Tibial nerve (tissue), 4 donors: Measurements from ENCODE around the gene ZNF705A.

Source experiments
- EP300 ChIP-seq, 2 donors: sonication (generic); formaldehyde crosslinking; IDR thresholded peaks; one replicate each; pipeline ENCODE4 v1.6.1; 2017; ENCODE audit warnings: antibody characterized with exemption in 2 of 2, mild to moderate bottlenecking in 1 of 2
- POLR2A ChIP-seq, 2 donors: fragments of 450-650 bp; IDR thresholded peaks; one replicate each; pipeline ENCODE4 v1.6.1; 2017; ENCODE audit warnings: antibody characterized with exemption in 2 of 2, mild to moderate bottlenecking in 2 of 2, moderate library complexity in 2 of 2
- TF ChIP-seq, protein P1 (sequence below), 5 experiments: fragments of 200-600 bp in 3 of 5; fragments of 450-650 bp in 2 of 5; sonication (generic) in 3 of 5; IDR thresholded peaks; one replicate each; pipeline ENCODE4 v1.5.1; 2016 to 2019; ENCODE audit warnings: antibody characterized with exemption in 5 of 5, mild to moderate bottlenecking in 3 of 5, moderate library complexity in 2 of 5

DNA sequence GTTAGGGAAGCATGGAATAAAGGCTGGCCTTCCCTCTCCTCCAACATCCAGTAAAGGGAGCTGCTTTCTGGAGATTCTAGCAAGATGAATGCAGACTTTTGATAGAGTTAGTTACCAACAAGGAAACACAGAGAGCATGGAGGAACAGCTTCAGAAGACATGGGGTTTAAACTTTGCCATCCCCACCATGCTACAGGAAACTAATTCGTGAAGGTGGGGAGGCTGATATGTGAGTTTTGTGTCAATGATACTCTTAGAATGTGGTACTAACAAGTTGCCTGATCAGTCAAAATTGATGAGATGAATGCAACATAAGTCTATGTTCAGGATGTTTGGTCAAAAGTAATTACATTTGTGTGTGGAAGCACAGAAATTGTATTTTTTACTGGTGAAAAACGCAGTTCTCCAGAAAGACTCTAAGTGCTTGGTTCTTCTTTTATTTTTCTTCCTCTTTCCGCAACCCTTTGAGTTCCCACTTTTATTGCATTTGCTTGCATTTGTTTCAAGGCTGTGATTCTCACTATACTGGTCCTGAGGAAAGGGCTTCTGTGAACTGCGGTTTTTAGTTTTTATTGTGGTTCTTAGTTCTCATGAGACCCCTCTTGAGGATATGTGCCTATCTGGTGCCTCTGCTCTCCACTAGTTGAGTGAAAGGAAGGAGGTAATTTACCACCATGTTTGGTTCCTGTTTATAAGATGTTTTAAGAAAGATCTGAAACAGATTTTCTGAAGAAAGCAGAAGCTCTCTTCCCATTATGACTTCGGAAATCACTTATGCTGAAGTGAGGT, 33.5 kb upstream of the ZNF705A start, which contains the start of gene CLEC4A:
- TF ChIP-seq, protein P1, sequence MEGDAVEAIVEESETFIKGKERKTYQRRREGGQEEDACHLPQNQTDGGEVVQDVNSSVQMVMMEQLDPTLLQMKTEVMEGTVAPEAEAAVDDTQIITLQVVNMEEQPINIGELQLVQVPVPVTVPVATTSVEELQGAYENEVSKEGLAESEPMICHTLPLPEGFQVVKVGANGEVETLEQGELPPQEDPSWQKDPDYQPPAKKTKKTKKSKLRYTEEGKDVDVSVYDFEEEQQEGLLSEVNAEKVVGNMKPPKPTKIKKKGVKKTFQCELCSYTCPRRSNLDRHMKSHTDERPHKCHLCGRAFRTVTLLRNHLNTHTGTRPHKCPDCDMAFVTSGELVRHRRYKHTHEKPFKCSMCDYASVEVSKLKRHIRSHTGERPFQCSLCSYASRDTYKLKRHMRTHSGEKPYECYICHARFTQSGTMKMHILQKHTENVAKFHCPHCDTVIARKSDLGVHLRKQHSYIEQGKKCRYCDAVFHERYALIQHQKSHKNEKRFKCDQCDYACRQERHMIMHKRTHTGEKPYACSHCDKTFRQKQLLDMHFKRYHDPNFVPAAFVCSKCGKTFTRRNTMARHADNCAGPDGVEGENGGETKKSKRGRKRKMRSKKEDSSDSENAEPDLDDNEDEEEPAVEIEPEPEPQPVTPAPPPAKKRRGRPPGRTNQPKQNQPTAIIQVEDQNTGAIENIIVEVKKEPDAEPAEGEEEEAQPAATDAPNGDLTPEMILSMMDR (IDR thresholded peaks at IDR 0.05) = no peak
- no peak for TF ChIP-seq POLR2A (IDR thresholded peaks at IDR 0.05)
- TF ChIP-seq EP300 (IDR thresholded peaks at IDR 0.05) = no peak
